ENCODE results near the gene MIGA2.

MIGA2 gene

GRCh38 chr9:129037767-129038098 lies 1.3 kb downstream of the MIGA2 start:
- DNase-seq, result no peak

DNA sequence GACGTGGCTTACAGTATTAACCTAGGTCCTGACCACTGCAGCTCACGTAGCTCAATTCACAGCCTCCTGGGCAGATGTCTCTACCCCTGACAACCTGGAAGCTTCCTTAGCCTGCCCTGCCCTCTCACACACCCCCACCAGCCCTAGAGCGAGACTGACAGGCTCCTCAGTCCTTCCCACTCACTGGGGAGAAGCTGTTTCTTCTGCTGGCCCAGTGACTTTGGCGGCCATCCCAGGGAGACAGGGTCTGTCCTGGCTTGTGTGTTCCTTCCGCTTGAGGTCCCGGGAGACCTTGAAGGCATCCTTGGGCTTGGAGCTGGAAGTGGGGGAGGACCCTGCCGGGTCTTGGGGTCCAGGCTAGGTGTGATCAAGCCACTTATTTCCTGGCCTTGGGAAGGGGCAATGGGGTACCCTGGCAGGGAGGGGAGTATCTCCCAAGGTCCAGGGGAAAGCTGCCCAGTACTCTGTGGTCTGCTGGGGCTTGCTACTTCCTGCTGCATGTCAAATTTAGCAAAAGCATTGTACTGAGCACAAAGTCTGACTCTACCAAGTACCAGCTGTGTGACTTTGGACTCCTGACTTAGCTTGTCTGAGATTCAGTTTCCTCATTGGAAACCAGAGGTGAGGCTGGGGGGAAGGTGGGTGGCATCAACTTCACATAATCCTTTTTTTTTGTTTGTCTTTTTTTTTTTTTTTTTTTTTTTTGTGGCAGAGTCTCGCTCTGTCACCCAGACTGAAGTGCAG lies 1.9 kb downstream of the MIGA2 start:
- no peak for DNase-seq

GRCh38 chr9:129040113-129040643 lies 3.8 kb downstream of the MIGA2 start:
- DNase-seq, result no peak

GRCh38 chr9:129042016-129042415 lies 5.6 kb downstream of the MIGA2 start:
- no peak for DNase-seq

GRCh38 chr9:129052592-129052991 lies 16.2 kb downstream of the MIGA2 start:
- DNase-seq, result no peak

- no peak for DNase-seq
Observed at GRCh38 chr9:129053020-129053419, 16.6 kb downstream of the MIGA2 start.

GRCh38 chr9:129054163-129054851 lies 17.9 kb downstream of the MIGA2 start:
- no peak for DNase-seq

DNA sequence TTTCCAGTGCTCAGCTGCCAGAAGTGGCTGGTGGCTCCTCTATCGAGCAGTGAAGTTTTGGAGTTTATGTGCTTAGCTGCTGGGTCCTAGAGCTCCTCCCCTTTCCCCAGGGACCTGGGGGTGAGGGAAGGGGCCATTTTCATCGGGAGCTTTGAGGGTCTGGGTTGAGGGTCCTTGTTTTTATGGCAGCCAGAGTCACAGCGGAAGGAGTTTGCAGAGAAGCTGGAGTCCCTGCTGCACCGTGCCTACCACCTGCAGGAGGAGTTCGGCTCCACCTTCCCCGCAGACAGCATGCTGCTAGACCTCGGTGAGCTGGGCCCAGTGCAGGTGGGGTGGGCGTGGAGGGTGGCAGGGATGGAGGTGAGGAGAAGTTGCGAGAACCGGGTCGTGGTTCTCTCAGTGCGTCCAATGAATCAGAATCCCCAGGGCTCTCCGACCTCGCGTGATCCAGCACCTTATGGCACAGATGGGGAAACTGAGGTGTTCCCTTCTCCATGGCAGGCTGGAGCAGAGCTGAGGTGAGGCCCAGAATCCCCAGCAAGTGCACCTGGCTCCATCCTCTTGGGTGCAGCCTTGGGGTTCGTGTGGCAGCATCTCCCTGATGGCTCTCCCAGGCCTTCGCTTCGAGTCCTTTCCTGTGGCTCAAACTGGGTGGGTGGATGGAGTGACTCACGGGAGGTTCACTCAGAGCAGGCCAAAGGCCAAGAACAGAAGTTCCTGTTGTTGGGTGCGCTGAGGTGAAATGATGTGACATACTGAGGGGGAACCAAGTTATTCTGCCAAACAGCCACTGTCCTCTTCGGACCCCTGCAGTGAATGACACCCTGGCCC lies 22.8 kb downstream of the MIGA2 start:
- DNase-seq, result no peak

DNA sequence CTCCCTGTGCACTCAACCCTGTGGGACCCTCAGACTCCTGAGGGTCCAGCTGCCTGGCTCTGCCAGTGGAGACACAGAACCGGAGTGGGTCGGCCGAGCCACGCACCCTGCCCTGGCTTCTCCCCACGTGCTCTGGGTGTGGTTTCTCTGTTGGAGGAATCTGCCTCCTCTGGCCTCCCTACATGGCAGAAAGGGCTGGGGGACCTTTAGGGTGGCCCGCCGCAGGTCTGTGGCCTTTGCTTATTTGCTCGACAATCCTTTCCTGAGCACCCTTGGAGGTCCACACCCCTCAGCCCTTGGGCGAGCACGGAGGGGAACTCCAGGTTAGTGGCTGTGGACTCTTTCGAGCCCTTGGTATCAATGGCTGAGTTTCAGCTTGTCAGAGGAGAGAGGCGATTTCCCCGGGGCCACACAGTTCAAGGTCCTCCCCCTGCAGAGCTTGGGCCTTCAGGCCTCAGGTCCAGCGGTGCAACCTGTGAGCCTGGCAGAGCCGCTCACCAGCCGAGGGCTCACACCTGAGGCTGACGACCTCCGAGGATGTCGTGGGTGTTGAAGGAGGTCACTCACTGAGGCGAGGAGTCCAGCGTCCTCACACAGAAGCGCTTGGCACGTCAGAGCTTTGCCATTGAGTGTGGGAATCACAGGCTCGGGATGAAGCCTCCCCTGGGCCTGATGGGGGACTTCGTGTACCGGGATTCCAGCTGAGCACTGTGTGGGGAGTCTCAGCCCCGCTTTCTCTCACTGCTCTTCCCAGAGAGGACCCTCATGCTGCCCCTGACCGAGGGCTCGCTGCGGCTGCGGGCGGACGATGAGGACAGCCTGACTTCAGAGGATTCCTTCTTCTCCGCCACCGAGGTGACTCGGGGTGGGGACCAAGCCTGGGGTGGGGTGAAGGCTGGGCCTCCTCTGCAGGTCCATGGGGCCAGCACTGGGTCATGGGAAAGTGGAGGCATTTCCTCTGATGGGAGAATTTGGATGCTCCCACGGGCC lies 23.7 kb downstream of the MIGA2 start:
- DNase-seq, result no peak

DNA sequence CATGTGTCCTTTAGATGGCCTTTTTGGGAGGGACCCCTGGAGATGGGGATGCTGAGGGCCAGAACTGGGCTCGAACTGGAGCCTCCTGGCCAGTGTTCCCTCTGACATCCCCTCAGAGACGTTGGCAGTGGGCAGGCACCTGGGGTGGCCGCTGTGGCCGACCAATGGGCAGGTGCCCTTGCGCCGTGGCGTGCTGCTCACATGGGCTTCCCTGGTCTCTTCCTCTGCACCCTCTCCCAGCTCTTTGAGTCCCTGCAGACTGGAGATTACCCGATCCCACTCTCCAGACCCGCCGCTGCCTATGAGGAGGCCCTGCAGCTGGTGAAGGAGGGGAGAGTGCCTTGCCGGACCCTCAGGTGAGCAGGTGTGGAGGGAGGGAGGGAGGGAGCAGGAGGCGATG lies 24.6 kb downstream of the MIGA2 start:
- DNase-seq, result no peak

GRCh38 chr9:129063061-129063460 lies 26.6 kb downstream of the MIGA2 start:
- DNase-seq, result no peak

DNA sequence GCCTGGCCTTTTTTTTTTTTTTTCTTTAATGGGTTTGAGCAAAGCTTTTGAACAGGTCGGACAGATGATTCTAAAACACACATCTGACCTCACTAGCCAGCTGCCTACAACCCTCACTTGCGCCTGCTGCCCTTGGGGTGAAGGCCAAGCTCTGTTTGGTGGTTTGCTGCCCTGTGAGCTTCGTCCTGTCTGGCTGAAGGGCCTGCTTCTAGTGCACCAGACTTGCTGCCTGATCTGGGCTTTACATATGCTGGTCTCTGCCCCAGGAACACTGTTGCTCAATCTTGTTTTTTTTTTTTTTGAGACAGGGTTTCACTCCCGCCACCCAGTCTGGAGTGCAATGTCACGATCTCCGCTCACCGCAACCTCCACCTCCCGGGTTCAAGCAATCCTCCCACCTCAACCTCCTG lies 28.1 kb downstream of the MIGA2 start:
- no peak for DNase-seq

GRCh38 chr9:129068110-129068509 lies 31.7 kb downstream of the MIGA2 start:
- no peak for DNase-seq

DNA sequence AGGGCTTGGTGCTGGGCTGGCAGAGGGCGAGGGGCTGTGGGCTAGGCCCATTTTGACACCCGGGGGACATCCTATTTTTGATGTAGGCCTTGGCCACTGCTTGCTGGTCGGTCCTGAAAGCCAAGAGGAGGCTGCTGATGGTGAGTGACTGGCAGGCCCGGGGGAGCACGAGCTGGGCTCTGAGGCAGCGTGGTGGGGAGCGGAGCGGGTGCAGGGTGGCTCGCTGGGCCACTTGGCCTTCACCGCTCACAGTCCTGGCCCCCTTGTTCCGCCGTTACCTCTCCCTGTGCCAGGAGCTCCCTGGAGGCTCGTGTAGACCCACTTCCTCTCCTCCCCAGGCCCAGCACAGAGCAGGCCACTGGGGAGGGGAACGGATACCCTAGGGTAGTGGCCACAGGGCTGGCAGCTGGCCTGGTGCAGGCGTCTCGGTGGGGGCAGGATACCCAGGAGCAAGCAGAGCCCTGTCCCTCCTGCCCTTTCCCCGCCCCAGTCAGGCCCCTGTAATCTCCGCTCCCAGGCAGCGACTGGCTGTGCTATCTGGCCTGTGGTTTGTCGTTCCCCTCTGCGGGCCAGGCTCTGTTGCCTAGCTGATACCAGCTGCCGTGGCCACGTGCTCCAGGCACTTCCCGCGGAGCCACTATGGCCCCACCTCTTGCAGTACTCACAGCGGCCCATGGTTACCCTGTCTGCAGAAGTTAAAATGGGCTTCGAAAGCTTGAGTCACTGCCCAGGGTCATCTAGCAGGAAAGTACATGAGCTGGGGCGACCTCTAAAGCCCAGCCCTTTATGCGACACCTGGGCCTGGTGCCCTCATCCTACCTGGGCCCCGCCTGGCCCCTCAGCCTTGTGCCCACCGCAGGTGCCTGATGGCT lies 32.8 kb downstream of the MIGA2 start:
- DNase-seq, result peak; percentile 94 to 96

DNA sequence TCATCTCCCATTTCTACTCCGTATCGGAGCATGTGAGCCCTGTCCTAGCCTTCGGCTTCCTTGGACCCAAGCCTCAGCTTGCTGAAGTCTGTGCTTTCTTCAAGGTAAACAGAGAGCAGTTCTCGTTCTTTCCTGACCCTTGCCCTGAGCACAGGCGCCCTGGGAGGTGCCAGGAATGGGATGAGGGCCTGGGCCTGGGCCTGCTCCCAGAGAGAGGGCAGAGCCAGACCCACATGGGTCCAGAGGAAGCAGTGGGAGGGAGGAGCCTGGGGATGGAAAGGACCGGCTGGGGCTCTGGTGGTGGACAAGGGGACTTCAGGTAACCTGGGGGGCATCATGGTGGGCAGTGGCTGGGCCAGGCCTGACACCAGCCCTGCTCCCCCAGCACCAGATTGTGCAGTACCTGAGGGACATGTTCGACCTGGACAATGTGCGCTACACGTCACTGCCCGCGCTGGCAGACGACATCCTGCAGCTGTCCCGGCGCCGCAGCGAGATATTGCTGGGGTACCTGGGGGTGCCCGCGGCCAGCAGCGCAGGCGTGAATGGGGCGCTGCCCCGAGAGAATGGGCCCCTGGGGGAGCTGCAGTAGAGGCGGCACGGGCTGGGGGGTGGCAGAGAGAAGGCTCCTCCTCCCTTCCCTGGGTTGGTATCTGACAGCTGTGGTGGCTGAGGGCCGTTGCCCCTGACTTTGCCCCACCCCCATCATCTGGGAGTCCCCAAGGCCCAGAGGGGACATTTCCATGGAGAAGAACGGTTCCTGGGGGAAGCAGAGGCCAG lies 33.6 kb downstream of the MIGA2 start:
- no peak for DNase-seq

- DNase-seq, result no peak
Observed at GRCh38 chr9:129070696-129071525, 34.5 kb downstream of the MIGA2 start.

DNA sequence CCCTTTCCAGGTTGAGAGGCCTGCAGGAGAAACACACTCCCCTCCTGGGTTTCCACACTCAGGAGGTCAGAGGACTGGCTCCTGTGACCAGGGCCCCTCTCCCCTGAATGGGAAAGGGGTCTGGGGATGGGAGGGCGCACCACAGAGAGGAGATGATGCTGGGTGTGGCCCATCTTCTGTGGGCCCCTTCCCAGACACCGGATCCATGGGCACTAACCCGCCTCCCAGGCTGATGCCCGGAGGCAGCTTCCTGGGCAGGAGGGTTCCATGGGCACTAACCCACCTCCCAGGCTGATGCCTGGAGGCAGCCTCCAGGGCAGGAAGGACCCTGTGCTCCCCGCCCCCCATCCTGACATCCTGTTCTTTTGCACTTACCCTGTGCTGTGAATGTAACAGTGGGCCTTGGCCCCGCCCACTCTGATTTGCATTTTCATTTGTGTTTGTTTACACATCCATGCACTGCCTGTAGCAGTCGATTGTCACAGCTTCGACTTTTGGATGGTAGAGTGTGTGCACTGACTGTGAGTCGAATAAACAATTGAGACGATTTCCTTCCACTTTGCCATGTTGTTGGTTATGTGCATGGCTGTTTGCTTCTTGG lies 35.2 kb downstream of the MIGA2 start:
- no peak for DNase-seq

GRCh38 chr9:129072171-129072570 lies 35.7 kb downstream of the MIGA2 start:
- no peak for DNase-seq

- DNase-seq, result no peak
Observed at GRCh38 chr9:129073404-129073803, 37.0 kb downstream of the MIGA2 start.
